GM19240 (cell line): ENCODE data around the gene TMEM11.

ENCODE experiments used
- DNase-seq: peaks from one replicate; pipeline ENCODE4 v3.0.0; 2011; ENCODE audit warnings: low spot score; ENCODE audit not compliant: insufficient read length

TMEM11 gene, protein sequence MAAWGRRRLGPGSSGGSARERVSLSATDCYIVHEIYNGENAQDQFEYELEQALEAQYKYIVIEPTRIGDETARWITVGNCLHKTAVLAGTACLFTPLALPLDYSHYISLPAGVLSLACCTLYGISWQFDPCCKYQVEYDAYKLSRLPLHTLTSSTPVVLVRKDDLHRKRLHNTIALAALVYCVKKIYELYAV

DNA sequence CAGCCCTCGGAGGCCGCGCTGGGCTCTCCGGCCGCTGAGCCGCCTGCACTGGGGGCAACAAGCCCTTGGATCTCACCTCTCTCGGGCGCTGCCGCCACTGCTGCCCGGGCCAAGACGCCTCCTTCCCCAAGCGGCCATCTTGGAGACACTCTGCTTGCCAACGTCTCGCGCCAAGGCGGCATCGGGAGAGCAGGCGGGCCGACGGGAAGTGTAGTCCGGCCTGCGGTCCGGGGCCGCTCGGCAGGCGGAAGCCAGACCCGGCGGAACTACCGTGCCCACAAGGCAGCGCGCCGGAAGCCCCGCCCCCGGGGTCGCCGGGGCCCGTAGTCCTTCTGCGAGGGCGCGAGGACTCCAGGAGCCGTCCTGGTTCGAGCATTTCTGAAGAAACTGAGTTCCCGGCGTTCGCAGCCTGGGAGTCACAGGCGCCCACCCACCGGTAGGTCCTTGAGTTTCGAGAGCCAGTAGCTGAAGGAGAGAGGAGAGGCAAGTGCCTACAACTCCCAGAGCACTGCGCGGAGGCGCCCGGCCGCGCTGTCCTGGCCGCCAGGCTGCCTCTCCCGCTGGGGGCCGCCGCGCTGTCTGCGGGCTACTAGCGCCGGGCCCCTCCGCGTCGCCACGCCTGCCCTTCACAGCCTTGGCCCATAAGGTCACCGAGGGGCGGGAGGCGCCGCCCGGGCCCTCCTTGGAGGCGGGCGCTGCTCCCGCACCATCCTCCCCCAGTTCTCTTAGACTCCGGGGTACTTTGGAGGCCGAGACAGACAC, at the start of gene TMEM11:
Gene TMEM11, minus strand, starts transcription at position 147 of the 762 bp plus-strand sequence. Its CDS starts 9 bp downstream, at position 138.
- DNase-seq: peak; percentile 95

DNA sequence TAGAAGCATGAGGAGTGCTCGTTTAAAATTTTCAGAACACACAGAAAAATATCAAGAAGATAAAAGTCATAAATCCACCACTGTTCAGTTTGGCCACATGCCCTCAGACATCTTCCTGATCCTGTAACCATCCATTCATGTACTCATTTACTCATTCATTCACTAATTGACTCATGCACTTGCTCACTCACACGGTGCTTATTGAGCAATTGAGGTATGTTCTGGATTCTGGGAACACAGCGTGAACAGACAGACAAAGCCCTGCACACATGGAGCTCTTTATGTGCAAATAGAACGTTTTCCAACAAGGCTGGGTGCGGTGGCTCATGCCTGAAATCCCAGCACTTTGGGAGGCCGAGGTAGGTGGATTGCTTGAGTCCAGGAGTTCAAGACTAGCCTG, 49.4 kb upstream of the TMEM11 start:
- no peak for DNase-seq

DNA sequence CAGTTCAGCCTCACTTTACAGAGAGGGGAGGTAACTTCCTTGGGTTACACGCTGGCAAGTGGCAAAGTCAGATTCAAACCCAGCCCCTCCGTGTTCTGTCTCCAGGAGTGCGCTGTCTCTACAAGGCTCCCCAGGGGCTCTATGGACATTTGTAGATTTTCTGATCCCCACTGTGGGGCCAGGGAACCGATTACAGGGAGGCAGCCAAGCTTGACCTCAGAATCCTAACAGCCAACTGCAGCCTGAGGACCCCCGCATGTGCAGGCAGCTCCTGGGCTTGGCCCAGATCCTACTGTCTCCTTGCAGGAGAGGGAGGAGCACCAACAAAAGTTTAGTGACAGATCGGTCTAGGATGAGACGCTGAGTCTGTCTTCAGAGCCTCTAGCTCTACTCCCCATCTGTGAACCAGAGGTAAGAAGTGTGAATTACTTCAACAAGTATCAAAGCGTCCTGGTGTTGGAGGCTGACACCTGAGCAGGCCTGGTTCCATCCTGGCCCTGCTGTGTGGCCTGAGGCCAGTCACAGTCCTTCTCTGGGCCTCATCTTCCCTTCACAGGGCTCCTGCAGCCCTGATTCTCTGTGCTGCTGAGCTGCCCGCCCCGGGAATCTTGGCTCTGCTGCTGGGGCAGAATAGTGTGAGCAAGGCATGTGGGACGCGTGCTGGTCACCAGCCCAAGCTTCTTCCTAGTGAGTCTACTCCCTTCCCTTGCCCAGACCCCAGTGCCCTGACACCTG, 48.5 kb upstream of the TMEM11 start:
- DNase-seq: no peak

DNA sequence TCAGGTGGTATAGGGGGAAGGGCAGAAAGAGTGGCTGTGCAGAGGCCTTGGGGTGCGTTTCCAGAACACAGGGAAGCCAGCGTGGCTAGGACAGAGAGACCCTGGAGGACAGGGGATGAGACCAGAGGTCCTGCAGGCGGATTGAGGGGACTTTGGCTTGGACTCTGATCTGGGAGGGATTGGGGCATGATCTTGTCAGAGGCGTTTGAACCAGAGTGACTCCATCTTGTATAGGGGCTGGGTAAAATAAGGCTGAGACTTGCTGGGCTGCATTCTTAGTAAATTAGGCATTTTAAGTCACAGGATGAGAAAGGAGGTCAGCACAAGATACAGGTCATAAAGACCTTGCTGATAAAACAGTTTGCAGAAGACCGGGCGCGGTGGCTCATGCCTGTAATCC, 44.6 kb upstream of the TMEM11 start:
- no peak for DNase-seq

DNA sequence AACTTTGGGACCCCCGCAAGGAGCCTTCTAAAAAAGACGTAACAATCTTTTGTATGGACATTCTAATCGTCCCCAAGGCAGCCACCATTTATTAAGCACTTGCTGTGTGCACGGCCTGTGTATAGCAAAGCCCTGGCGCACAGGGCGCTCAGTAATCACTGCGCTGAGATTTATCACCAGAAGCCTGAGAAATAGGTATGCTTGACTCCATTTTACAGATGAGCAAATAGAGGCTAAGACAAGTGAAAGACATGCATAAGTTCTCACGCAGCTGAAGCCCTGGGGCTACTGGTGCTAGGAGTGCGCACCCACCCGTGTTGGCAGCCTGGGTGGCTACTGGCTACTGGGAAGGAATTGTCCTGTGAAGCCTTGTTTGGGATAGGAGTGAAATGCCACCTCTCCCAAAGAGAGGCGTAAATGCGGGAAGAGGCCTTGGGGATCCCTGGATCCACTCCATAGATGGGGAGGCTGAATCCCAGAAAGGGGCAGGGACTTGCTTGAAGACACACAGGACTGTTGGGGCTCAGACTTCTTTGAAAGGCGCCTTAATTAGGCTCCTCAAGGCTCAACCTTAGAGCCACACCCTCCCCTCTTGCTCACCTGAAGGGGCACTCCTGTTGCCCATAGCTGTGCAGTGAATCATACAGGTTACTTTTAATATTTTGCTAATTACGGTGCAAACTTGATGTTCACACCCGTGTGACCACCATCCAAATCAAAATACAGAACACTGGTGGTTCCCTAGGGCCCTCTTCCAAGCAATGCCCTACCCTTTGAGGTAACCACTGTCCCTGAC, 39.9 kb upstream of the TMEM11 start:
- DNase-seq: no peak

DNA sequence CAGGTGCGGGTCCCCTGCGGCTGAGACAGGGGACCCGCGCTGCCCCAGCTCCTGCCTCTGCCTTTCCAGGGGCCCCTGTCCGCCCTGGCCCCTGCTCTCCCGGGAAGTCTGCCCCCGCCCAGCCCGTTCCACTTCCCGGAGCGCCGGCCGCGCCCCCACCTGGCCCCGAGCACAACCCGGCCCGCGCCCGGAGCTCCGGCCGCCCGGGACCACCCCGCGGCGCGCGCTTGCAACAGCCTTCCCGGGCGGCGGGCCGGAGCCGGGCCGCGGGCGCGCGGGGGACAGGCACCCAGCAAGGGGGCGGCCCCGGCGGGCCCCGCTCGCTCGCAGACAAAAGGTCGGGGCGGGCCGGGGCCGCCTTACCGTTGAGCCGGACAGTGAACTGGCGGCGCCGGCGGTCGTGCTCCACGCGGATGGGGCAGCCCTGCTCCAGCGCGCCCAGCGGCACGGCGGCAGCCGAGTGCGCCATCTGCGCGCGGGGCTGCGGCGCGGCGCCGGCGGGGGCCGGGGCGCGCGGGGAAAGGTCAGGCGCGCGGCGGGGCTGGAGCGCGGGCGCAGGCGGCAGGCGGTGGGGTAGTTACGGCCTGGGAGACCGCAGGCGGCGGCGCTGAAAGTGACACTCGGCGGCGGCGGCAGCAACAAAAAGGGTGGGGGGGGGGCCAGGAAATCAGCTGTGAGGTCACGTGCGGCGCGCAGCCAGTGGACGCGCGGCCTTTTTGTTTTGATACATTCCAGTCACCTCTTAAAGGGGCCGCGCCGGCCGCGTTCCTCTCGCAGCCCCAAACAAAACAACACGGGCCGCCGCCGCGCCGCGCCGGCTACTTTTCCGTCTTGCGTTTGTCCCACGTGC, 39.1 kb upstream of the TMEM11 start, which contains the start of gene NATD1:
Gene NATD1, minus strand, starts transcription at position 615 of the 850 bp plus-strand sequence. Its CDS starts 146 bp downstream, at position 469.
- DNase-seq: peak; percentile 86

DNA sequence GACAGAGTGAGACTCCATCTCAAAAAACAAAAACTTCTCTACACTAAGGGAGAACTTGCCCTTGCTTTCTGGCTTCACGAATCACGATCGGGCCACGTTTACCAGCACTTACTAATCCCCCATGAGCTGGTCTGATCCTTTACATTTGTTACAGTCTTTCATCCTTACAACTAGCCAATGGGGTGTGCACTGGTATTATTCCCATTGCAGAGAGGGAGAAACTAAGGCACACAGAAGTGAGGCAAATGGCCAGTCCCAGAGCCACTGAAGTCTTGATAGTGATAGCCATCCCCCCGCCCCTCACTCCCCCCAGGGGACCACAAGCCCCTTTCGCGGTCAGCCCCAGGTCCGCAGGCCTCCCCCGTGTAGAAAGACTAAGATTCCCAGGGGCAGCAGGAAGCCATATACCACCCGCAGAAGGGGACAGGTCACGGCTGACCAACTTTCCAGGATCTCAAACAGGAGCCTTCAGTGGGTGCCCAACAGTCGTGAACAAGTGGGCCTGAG, 38.4 kb upstream of the TMEM11 start:
- no peak for DNase-seq

DNA sequence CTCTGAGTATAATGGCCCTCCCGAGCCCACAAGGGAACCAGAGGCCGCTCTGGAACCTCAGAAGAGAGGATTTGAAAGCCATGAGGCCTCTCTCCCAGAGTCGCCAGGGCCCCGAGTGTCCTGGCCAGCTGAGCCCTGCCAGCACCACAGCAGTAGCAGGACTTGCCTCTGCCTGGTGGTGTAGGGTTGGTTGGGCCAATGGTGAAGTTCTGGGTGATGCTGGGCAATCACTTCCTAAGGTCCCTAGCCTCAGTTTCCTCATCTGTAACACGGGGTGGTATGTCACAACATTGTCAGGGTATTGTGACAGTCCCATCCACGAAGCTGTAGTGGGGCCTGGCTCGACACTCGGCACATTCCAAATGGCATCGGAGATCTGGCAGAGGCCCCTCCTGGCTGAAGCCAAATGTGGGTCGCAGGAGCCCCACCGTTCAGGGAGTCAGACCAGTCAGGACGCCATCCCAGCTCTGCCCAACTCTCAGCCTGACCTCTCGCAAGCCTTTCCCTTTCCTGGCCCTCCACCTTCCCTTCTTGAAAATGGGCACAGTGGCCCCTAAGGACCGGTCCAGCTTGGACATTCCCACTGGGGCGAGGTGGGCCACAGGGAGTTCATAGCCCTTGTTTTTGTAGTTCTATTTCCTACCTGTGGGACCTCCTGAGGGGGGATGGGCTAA, 37.5 kb upstream of the TMEM11 start:
- DNase-seq: no peak

DNA sequence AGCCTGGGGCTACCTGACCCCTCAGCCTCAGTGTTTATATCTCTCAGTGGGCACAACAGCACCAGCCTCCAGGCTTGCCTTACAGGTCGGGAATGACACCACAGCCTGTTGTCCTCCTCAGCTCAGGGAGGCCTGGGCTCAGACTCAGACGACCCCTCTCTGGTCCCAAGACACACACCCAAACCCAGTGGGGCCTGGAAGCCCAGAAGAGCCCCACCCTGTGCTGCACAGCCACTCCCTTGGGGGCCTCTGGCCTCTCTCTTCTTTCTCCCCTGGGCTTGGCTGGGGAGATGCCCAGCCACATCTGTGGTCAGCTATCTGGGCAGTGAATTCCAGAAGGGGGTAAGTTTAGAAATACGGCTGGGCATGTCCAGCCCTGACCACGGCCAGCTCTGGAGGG, 36.9 kb upstream of the TMEM11 start:
- DNase-seq: no peak

DNA sequence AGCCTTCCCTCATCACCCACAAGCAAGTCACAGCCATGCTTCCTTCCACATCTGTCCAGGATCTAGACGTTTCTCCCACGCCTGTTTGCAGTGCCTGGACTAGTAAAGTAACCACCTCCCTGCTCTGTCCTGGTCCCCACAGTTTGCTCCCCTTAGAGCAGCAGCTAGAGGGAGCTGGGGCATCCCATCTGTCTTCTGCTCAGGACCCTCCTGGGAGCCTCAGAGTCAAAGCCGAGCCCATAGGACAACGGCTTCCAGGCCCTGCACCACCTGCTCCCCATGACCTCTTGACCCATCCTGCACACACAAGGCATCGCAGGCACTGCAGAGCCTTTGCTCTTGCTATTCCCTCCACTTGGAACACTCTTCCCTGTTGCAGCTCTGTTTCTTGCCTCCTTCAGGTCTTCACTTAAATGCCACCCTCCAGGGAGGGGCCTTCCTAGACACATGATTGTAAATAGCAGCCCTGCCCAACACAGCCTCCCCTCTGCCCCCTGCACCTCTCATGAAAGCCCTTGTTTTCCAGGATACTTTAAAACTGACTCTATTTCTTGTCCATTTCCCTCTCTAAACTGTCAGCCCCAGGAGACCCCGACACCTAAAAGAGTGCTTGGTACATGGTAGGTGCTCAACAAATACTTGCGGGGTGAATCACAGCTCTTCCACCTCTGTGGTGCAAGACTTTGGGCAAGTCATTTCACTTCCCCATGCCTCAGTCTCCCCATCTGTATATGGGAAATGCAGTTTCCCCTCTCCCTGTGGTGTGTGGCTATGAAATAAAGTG, 36.2 kb upstream of the TMEM11 start:
- DNase-seq: no peak

DNA sequence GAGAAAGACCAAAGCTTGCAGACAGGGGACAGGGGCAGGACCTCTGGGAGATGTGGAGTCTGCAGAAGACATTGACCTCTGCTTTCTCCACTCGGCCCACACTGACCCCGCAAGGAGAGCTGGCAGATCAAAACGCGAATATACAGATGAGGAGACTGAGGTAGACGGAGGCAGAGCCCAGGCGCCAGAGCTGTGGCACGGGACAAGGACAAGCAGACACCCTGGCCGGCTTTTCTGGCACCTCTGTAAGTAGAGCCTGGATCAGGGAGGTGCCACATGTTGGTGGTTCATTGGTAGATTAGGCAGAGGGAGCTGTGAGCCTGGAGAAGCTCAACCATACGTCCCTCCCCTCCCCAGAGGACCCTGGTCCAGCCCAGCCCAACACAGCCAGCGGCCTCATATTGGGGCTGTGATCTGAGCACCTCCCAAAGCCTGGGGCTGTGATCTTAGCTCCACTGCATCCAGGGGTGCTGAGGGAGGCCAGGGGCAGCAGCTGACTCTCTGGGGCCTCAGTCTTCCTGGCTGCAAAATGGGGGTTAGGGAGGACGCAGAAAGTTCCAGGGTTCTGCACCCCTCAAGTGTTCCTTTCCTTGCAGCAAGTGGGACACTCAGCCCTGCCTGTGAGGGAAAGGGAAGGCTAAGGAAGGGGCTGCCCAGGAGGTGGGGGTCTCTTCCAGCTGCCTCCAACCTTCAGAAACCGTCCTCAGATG, 35.3 kb upstream of the TMEM11 start:
- DNase-seq: no peak

DNA sequence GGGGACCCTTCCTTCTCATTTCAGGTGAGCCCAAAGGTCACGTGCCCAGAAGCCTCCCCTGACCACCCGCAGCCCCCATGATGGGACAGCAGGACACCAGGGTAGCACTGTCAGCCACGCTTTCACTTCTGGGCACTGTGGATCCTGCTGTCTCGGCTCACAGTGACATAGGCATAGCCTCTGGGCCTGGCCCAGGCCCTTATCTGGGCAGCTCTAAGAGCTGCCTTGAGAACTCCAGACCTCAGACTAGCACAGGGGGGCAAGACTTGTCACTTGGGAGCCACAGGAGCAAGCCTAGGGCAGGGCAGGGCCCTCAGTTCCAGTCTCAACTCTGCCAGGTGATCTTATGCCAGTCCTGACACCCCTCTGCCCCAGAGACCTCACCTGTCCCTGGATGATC, 34.5 kb upstream of the TMEM11 start:
- no peak for DNase-seq

DNA sequence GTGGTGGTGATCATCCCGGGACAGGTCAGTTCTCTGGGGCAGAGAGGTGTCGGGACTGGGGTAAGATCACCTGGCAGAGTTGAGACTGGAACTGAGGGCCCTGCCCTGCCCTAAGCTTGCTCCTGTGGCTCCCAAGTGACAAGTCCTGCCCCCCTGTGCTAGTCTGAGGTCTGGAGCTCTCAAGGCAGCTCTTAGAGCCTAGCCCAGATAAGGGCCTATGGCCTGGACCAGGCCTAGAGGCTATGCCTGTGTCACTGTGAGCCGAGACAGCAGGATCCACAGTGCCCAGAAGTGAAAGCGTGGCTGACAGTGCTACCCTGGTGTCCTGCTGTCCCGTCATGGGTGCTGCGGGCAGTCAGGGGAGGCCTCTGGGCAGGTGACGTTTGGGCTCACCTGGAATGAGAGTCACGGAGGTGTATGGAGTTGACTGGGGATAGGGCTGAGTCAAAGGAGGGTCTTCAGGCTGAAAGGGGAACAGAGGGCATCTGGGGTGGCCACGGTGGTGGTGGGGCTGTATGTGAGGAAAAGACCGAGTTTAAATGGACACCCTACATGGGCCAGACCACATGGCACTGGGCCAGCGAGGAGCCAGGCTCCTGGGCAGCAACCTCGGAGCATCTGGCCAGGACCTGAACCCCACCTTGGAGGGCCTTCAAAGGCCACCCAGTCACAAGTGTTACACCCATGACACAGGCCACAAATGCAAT, 33.7 kb upstream of the TMEM11 start:
- no peak for DNase-seq

DNA sequence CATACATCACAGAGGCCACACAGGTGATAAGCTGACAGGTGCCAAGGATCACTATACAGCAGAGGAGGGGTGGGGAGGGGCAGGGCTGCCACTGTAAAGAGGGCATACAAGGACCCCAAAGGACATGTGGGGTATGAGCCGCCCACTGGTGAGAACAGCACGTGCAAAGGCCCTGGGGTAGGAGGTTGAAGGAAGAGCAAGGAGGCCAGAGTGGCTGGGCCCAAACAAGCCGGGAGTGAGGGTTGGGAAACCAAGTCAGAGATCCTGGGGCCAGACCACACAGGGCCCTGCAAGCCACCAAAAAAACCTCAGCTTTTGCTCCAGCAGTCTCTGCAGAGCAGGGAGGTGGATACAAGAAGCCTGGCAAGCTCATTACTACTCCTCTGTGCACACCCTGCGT, 32.7 kb upstream of the TMEM11 start:
- DNase-seq: no peak

DNA sequence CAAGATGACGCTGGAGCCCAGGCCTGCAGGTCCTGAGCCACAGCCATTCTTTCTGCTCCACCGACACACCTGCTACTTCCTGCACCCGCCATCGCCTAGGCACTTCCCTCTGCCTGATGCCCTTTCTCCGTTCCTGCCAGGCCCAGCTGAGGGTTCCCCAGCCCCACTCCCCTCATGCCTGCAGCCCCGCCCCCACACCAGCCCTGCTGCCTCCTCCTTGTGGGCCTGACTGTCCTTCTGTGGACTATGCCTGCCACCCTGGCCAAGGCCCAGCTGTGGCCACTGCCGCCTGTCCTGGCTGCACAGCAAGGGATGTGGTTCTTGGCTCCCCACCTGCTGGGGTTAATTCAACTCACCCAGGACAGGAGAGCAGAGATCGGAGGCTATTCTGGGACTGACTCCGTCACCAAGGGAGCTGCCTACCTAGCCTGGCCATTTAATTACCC, 31.7 kb upstream of the TMEM11 start:
- DNase-seq: no peak

DNA sequence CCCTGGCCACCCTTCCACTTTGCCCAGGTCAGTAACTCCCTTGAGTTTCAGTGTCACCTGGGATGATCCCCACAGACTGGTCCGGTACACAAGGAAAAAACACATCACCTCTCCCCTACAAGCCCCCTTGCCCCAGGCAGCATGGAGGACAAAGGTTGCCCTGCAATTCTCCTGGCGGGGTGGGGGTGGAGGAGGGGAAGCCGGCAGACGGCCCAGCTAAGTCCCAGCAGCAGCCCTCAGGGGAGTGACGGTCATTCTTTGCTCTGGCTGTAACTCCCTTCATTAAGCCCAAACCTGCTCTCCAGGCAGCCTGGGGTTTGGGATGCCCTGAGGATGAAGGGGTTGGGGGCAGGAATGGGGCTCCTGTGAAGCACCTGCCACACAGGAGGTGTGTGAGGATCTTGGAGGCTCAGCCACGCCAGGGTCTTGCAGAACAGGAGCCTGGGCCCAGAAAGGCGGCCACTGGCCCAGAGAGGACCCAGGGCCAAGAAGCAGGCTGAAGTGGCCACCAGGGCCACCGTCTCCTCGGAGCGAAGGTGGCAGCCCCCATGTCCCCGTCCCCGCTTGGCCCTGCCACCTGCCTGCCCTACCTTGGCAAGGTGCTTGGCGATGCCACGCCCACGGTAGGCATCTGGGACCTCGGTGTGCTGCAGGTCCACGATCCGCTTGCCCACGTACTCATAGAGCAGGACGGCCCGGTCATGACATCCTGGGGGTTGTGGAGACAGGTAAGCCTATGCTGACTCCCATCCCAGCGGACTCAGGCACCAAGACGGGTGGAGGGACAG, 29.7 kb upstream of the TMEM11 start:
- DNase-seq: no peak
